ENCODE results near the gene ALDH8A1. TPM values are rescaled to one million over a fixed set of nuclear protein-coding genes. Genes with fewer than 3 reads are reported as not detected.

ALDH8A1 gene
- total RNA-seq, 1 experiment from 2014 or later = not detected

DNA sequence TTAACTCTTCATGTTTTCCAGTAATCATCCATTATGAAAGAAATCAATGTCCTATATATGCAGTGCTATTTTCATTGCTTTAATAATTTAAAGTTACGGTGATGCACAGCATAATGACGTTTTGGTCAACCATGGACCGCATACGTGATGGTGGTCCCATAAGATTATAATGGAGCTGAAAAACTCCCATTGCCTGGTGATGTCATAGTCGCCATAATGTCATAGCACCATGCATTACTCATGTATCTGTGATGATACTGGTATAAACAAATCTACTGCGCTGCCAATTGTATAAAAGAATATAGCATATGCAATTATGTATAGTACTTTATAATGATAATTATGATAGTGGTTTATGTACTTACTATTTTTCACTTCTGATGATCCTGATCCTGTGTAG is 42.3 kb upstream of the ALDH8A1 start:
- Histone ChIP-seq H3K56ac (ENCODE audit: insufficient read length, low read depth, low read length) (no peak overlapping the region), H2BK120ac (ENCODE audit: low read depth, low read length, poor library complexity, severe bottlenecking) (no peak overlapping the region), H2BK5ac (ENCODE audit: insufficient read length, low read length) (no peak overlapping the region), H3K79me2 (ENCODE audit: insufficient read depth, low read length) (no peaks in the 10 kb centered on the region), H3K27me3 (ENCODE audit: insufficient read depth, low read length) (no peaks in the 10 kb centered on the region), H2BK20ac (ENCODE audit: low read depth, low read length, poor library complexity, severe bottlenecking) (no peak overlapping the region), H4K91ac (ENCODE audit: insufficient read length, low read depth, low read length) (no peak overlapping the region), H3K4me1 (ENCODE audit: insufficient read depth, low read length) (no peaks in the 10 kb centered on the region), H3K9me3 (ENCODE audit: control insufficient read depth, low read depth, low read length) (no peaks in the 10 kb centered on the region), H3K79me1 (ENCODE audit: insufficient read depth, low read depth, low read length, poor library complexity, severe bottlenecking) (no peaks in the 10 kb centered on the region), H3K27ac (ENCODE audit: insufficient read length, low read depth, low read length) (no peak overlapping the region), H2BK15ac (ENCODE audit: low read depth, low read length) (no peak overlapping the region), H3T11ph (ENCODE audit: low read length) (no peak overlapping the region), H3K23me2 (ENCODE audit: insufficient read length, low read depth, low read length, poor library complexity, severe bottlenecking) (no peaks in the 10 kb centered on the region), H4K5ac (ENCODE audit: insufficient read length, low read depth, low read length) (no peak overlapping the region), H3K4me2 (ENCODE audit: insufficient read depth, insufficient read length, low read length) (no peak overlapping the region), H2AK5ac (ENCODE audit: insufficient read length, low read length) (no peak overlapping the region), H2BK12ac (ENCODE audit: insufficient read length, low read depth, low read length) (no peak overlapping the region), H4K8ac (replicated peaks; ENCODE audit: insufficient read length, low read depth, low read length) (no peak overlapping the region), H3K4ac (ENCODE audit: low read depth, low read length) (no peak overlapping the region), H3K18ac (ENCODE audit: insufficient read length, low read depth, low read length) (no peak overlapping the region), H3K23ac (ENCODE audit: insufficient read length, low read depth, low read length) (no peak overlapping the region), H3K14ac (ENCODE audit: insufficient read depth, low read length) (no peak overlapping the region), H4K20me1 (ENCODE audit: control insufficient read depth, insufficient read depth, insufficient read length) (no peaks in the 10 kb centered on the region), H2AFZ (ENCODE audit: low read length) (no peak overlapping the region), H3K9ac (ENCODE audit: extremely low read depth, insufficient read length, low read length) (no peak overlapping the region)
- Mint-ChIP-seq H3K36me3 (ENCODE audit: insufficient read depth in 1 of 3, low read depth in 3 of 3) (peaks cover 0 to 19% (median 17%) of the 10 kb centered on the region in 3 experiments; a peak in 6 of 7 replicates), H3K27ac (no peak overlapping the region), H3K4me3 (no peak overlapping the region), H3K27me3 (ENCODE audit: low read depth) (no peaks in the 10 kb centered on the region), H3K9me3 (no peaks in the 10 kb centered on the region), H3K4me1 (peaks cover 8 to 9% of the 10 kb centered on the region in 2 experiments)
- WGBS (ENCODE audit: extremely low coverage, insufficient read length, low lambda C conversion rate) = no CpG with 5 or more reads among the region's 6 CpGs
- TF ChIP-seq, protein P1, sequence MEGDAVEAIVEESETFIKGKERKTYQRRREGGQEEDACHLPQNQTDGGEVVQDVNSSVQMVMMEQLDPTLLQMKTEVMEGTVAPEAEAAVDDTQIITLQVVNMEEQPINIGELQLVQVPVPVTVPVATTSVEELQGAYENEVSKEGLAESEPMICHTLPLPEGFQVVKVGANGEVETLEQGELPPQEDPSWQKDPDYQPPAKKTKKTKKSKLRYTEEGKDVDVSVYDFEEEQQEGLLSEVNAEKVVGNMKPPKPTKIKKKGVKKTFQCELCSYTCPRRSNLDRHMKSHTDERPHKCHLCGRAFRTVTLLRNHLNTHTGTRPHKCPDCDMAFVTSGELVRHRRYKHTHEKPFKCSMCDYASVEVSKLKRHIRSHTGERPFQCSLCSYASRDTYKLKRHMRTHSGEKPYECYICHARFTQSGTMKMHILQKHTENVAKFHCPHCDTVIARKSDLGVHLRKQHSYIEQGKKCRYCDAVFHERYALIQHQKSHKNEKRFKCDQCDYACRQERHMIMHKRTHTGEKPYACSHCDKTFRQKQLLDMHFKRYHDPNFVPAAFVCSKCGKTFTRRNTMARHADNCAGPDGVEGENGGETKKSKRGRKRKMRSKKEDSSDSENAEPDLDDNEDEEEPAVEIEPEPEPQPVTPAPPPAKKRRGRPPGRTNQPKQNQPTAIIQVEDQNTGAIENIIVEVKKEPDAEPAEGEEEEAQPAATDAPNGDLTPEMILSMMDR (conservative IDR thresholded peaks at IDR 0.05) = no peak
- no peak for DNase-seq
